HUES48 (cell line): ENCODE measurements around the gene DCLK2.
A peak's percentile ranks its signal among the peaks of the same experiment; 100 is the strongest.

Experiments
- H3K27ac ChIP-seq: one replicate; pipeline ENCODE4 v1.7.0; 2013; ENCODE audit warnings: low read depth, low read length, inconsistent platforms
- H3K27me3 ChIP-seq: 2 replicates; pipeline ENCODE4 v1.6.1; 2013; ENCODE audit warnings: mild to moderate bottlenecking, low read length; ENCODE audit not compliant: control insufficient read depth, insufficient read depth
- H3K36me3 ChIP-seq: 2 replicates; pipeline ENCODE4 v1.6.1; 2013; ENCODE audit warnings: low read length; ENCODE audit not compliant: control insufficient read depth, insufficient read depth
- H3K4me1 ChIP-seq: 2 replicates; pipeline ENCODE4 v1.6.1; 2013; ENCODE audit warnings: mild to moderate bottlenecking, low read length; ENCODE audit not compliant: control insufficient read depth, insufficient read depth
- H3K4me3 ChIP-seq: 2 replicates; pipeline ENCODE4 v1.5.1; 2013; ENCODE audit warnings: mild to moderate bottlenecking, low read depth, low read length
- H3K9ac ChIP-seq: 2 replicates; pipeline ENCODE4 v1.6.1; 2013; ENCODE audit warnings: mild to moderate bottlenecking, low read depth, low read length, moderate library complexity
- H3K9me3 ChIP-seq: 2 replicates; pipeline ENCODE4 v1.6.1; 2013; ENCODE audit warnings: low read length; ENCODE audit not compliant: control insufficient read depth, insufficient read depth

DCLK2 gene

DNA sequence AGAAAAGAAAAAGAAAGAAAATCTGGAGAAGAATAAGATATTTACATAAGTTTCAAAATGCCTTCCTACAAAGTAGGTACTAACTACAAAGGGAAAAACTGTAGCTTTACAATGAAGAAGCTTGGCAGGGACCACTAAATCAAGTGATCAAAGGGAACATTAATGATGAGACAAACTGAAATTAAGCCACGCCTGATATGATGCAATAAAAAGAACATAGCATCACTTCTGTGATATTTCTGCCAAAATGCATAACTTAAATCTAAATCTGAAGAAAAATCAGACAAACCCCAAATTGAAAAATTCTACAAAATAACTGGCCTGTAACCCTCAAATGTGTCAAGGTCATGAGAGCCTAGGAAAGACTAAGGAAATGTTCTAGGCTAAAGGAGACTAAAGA lies 8.9 kb upstream of the DCLK2 start:
- Histone ChIP-seq H3K4me3 (no peak overlapping the region), H3K4me1 (no peaks in the 10 kb centered on the region), H3K27ac (no peak overlapping the region)

DNA sequence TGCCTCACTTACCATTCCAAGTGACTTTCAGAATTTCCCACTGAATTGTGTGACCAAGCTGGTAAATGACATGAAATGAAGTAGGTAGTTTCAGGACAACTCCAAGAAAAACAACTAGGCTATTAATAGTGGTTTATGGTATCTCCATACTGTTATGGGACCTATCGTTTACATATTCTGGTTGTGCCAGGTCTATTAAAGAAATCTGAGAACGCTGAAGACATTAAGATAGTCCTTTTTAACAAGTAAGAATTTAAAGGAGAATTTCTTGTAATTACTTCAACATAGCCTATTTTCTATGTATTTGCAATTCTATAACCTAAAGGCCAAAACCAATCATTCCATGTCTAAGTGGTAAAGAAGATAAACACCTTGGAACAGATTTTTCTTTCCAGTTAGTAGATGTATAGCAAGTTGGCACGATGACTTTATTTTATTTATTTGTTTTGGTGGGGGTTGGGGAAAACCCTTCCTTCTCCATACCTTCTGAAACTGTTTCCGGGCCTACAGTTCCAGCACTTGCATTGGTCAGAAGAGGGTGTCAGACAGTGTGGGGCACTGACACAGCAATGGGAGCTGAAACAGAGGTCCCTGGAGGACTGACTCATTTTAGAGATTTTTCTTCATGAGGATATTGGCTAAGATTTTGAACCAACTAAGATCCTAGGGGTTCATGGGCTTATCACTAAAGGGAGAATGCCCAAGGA lies 7.6 kb upstream of the DCLK2 start:
- H3K36me3 ChIP-seq: no peaks in the 10 kb centered on the region
- H3K4me3 ChIP-seq: no peak overlapping the region
- no peaks in the 10 kb centered on the region for H3K4me1 ChIP-seq
- no peaks in the 10 kb centered on the region for H3K27me3 ChIP-seq
- no peak overlapping the region for H3K27ac ChIP-seq
- no peak overlapping the region for H3K9ac ChIP-seq
- no peaks in the 10 kb centered on the region for H3K9me3 ChIP-seq

More for the DNA sequence above, 8.9 kb upstream of the DCLK2 start:
- no peaks in the 10 kb centered on the region for H3K9me3 ChIP-seq
- no peaks in the 10 kb centered on the region for H3K27me3 ChIP-seq
- H3K9ac ChIP-seq: no peak overlapping the region
- H3K36me3 ChIP-seq: no peaks in the 10 kb centered on the region

DNA sequence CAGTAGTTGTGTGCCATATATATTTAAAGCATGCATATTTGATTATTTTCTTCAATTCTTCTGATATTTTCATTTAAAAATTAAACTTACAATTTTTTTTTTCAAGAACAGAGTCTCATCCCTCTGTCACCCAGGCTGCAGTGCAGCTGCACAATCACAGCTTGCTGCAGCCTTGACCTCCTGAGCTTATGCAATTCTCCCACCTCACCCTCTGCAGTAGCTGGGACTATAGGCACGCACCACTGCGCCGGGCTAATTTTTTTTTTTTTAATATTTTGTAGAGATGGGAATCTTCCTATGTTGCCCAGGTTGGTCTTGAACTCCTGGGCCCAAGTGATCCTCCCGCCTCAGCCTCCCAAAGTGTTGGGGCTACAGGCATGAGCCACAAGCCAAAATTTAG lies 5.8 kb upstream of the DCLK2 start:
- Histone ChIP-seq H3K9me3 (no peaks in the 10 kb centered on the region), H3K36me3 (no peaks in the 10 kb centered on the region), H3K4me1 (no peaks in the 10 kb centered on the region), H3K27me3 (peaks cover 13% of the 10 kb centered on the region), H3K9ac (no peak overlapping the region), H3K4me3 (no peak overlapping the region), H3K27ac (no peak overlapping the region)

DNA sequence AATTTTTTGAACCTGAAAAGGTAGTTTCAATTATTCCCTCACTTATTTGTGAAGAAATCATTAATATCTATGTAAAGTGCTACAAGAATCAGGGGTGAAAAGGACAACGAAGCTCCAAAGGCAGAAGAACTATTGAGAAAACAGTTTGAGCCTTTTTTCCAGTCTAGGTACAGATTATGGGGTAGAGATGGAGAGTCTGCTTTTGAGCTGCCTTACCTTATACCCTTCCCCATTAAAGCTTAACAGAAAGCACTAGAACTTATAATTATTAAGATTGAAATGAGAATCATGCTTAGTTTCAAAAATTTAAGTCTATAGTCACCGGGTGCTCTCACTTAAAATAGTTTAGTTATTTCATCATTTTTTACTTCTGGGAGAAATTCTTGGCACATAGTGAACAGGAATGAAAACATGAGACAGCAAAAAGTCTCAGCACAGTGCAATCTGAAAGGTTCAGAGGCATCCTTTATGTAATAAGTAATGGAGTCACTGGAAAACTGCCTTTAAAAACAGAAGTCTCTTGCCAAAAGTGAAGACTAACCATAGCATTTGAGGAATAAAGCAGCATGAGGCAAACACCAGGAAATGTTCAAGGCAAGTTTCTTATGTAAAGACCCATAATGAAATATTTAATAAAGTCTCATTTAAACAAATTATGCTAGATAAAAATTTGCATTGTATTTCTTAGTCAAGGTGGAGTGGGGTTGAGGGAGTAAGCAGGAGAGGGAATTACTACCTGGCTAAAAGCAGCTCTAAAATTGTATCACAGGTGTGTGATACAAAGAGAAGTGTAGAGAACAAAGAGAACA lies 5.1 kb upstream of the DCLK2 start:
- no peak overlapping the region for H3K9ac ChIP-seq
- no peaks in the 10 kb centered on the region for H3K36me3 ChIP-seq
- no peaks in the 10 kb centered on the region for H3K4me1 ChIP-seq
- no peaks in the 10 kb centered on the region for H3K9me3 ChIP-seq
- peaks cover 18% of the 10 kb centered on the region for H3K27me3 ChIP-seq
- no peak overlapping the region for H3K27ac ChIP-seq
- no peak overlapping the region for H3K4me3 ChIP-seq

DNA sequence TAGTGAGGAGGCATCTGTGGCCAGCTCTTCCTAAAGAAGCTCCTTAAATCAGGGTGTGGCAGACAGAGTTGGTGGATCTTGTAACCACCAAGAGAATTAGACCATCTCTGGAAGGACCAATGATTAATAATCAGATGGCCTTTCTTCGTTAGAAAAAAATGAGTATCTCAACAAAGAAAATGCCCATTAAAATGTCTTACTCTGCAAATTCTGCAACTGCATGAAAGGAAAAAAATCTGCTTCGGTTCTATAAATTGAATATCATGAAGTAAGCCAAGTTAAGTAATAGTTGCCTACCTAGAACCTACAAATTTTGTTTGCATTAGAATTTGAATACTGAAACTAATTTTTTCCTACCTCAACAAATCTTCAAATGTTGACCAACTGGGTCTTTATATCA lies 4.2 kb upstream of the DCLK2 start:
- Histone ChIP-seq H3K9ac (no peak overlapping the region), H3K36me3 (no peaks in the 10 kb centered on the region), H3K27me3 (peaks cover 25% of the 10 kb centered on the region), H3K4me1 (no peaks in the 10 kb centered on the region), H3K27ac (no peak overlapping the region), H3K4me3 (no peak overlapping the region), H3K9me3 (no peaks in the 10 kb centered on the region)

DNA sequence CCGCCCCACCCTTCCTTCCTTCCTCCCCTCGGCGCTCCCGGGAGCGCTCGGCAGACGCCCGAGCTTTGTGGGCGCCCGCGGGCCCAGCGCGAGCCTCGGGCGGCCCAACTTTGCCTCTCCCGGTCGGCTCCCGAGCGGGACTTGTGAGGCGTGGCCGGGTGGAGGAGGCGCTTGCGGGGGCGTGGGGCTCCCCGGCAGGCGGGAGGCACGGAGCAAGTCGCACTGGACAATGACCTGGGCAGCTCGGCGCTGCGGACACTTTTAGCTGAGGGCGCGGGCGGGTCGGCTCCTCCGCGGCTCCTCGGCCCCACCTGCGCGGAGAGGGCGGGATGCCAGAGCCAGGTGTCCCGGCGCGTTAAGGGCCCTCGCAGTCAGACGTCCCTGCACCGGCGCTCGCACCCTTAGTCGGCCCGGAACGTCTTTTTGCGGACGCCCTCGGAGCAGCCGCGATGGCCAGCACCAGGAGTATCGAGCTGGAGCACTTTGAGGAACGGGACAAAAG lies 385 bp downstream of the DCLK2 start:
- Histone ChIP-seq H3K9ac (no peak overlapping the region), H3K4me3 (peak overlapping the region; percentile 68), H3K27me3 (peaks cover 50% of the 10 kb centered on the region), H3K36me3 (no peaks in the 10 kb centered on the region), H3K27ac (no peak overlapping the region), H3K4me1 (peaks cover 5% of the 10 kb centered on the region; the same call in 1 of the 2 replicates), H3K9me3 (no peaks in the 10 kb centered on the region)

DNA sequence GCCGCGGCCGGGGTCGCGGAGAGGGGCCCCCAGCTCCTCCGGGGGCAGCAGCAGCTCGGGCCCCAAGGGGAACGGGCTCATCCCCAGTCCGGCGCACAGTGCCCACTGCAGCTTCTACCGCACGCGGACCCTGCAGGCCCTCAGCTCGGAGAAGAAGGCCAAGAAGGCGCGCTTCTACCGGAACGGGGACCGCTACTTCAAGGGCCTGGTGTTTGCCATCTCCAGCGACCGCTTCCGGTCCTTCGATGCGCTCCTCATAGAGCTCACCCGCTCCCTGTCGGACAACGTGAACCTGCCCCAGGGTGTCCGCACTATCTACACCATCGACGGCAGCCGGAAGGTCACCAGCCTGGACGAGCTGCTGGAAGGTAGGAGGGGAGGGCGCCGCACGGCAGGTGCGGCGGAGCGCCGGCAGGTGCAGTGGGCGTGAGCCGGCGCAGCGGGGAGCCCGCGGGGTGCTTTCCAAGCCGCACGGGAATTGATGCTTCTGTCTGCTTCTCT lies 886 bp downstream of the DCLK2 start:
- Histone ChIP-seq H3K4me1 (peaks cover 5% of the 10 kb centered on the region; the same call in 1 of the 2 replicates), H3K27ac (no peak overlapping the region), H3K27me3 (peaks cover 50% of the 10 kb centered on the region), H3K4me3 (peak overlapping the region; percentile 68), H3K9me3 (no peaks in the 10 kb centered on the region), H3K36me3 (no peaks in the 10 kb centered on the region), H3K9ac (no peak overlapping the region)

DNA sequence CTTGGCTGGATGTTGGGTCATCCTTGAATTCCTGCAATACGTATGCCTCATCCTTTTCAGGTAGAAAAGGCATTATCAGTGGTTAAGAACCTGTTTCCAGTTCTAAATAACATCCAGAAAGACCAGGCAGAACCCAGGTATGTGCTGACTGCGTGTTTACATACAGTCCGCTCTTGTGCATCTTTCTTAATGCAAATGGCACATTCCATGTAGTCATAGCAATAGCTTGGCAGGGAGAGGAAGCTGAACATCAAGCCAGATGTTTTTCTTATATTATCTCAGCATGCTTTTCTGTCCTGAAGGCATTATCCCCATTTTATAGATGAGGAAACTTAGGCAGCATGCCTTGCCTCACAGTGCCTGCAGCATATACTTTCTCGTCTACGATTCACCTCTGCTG lies 2.1 kb downstream of the DCLK2 start:
- peaks cover 5% of the 10 kb centered on the region; the same call in 1 of the 2 replicates for H3K4me1 ChIP-seq
- no peaks in the 10 kb centered on the region for H3K36me3 ChIP-seq
- no peak overlapping the region for H3K9ac ChIP-seq
- H3K27ac ChIP-seq: no peak overlapping the region
- H3K4me3 ChIP-seq: no peak overlapping the region
- H3K27me3 ChIP-seq: peaks cover 50% of the 10 kb centered on the region
- H3K9me3 ChIP-seq: no peaks in the 10 kb centered on the region

DNA sequence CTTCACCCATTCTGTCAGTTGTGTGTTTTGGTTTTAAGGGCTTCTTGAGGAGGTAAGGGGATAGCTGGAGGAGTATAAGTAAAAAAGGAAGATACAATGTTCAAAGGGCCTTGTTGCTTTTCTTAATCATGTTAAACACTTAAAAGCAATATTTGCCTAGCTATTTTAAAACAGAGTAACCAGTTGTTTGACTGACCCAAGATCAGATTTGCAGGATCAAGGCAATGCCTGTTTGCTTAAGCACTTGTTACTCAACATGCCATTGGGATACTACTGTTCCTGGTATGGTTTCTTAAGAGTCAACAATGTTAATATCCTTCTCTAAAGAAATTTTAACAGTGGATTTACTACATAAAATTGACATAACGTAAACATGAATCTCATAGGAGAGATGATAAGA lies 2.6 kb downstream of the DCLK2 start:
- Histone ChIP-seq H3K36me3 (no peaks in the 10 kb centered on the region), H3K27ac (no peak overlapping the region), H3K9ac (no peak overlapping the region), H3K4me1 (peaks cover 5% of the 10 kb centered on the region; the same call in 1 of the 2 replicates), H3K4me3 (no peak overlapping the region), H3K27me3 (peaks cover 50% of the 10 kb centered on the region), H3K9me3 (no peaks in the 10 kb centered on the region)

DNA sequence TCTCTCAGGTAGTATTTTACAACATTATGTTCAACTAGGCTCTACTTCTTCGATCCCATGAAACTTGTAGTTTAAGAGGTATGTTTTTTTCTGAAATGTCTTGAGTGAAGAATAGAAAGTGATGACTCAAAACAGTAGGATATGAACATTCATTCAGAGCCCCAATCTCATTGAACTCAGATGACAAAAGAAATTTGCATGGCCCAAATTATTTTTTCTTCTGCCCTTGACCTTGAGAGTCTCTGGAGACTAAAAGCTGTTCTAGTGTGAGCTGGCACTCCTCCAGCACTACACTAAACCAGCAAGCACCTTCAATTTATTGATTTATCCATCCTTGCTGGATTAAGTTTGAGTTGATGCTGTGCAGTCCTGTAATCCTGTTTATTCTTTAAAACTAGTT lies 4.0 kb downstream of the DCLK2 start:
- Histone ChIP-seq H3K9ac (no peak overlapping the region), H3K4me1 (peaks cover 5% of the 10 kb centered on the region; the same call in 1 of the 2 replicates), H3K9me3 (no peaks in the 10 kb centered on the region), H3K27me3 (peaks cover 39% of the 10 kb centered on the region), H3K27ac (no peak overlapping the region), H3K36me3 (no peaks in the 10 kb centered on the region), H3K4me3 (no peak overlapping the region)

DNA sequence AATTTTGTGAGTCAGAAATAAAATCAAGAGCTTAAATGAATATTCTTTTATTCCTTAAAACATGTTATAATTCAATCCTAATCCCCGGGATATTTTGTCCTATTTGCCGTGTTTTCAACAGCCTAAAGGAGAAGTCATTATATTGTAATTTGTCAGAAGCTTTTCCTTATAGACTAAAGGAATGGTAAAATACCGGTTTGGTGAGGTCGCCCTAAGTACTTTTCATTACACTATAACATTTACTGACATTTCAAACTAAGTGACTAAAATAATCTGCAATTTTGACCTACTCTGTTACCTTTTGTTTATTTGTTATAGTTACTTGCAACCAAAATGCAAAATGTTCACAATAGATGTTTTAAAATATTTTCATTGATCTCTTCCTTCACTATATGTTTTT lies 8.8 kb downstream of the DCLK2 start:
- H3K4me1 ChIP-seq: no peaks in the 10 kb centered on the region
- no peaks in the 10 kb centered on the region for H3K27me3 ChIP-seq
- H3K4me3 ChIP-seq: no peak overlapping the region
- no peaks in the 10 kb centered on the region for H3K36me3 ChIP-seq
- H3K27ac ChIP-seq: no peak overlapping the region
- no peak overlapping the region for H3K9ac ChIP-seq
- H3K9me3 ChIP-seq: no peaks in the 10 kb centered on the region
